ENCODE results near the gene EVI2B.

GRCh38 chr17:31321481-31321880 is 7.6 kb upstream of the EVI2B start, which contains the start of gene EVI2A:
- TF ChIP-seq EP300 (IDR thresholded peaks at IDR 0.05; ENCODE audit: low read depth) (no peak), CTCF (IDR thresholded peaks at IDR 0.05) (no peak), POLR2AphosphoS5 (IDR thresholded peaks at IDR 0.05) (peak in 2 of 3 donors; percentile 67 to 73), POLR2A (IDR thresholded peaks at IDR 0.05) (peak; percentile 60)

Data from transverse colon (tissue), 4 donors.